Measurements from ENCODE around the gene ACOXL. TPM values are rescaled to one million over a fixed set of nuclear protein-coding genes. Genes with fewer than 3 reads are reported as not detected.

Gene ACOXL
- total and polyA plus RNA-seq, 2 of the 8 experiments (the other 6 are each of a cell fraction or from before 2014, with no cell fraction given): 11.4 to 20.6 TPM

GRCh38 chr2:110745048-110745447, 12.7 kb downstream of the ACOXL start (continued):
- TF ChIP-seq USF2 (IDR thresholded peaks at IDR 0.05; ENCODE audit: low read length) (no peak), SIRT6 (IDR thresholded peaks at IDR 0.05; ENCODE audit: low read length) (no peak), GTF2F1 (IDR thresholded peaks at IDR 0.05; ENCODE audit: borderline replicate concordance, low read depth, low read length) (no peak), EP300 (IDR thresholded peaks at IDR 0.05; ENCODE audit: borderline replicate concordance in 1 of 2, low read depth in 2 of 2, low read length in 2 of 2) (no peak)
